Body of pancreas (tissue), 4 donors: ENCODE measurements around the gene VIT. TPM values are rescaled to one million over a fixed set of nuclear protein-coding genes. Genes with fewer than 3 reads are reported as not detected.

Source experiments
- ATAC-seq: fragments of 150-250 bp; one replicate; pipeline ENCODE4 v1.9.1; 2016
- DNase-seq, 4 donors: peaks; one replicate each; pipeline ENCODE4 v3.0.0-alpha.2; 2019
- H3K27ac ChIP-seq, 4 donors: fragments of 200-600 bp; sonication (generic); 1 replicate in 3 of 4; 2 replicates in 1 of 4; pipeline versions ENCODE4 v1.5.1 to v1.6.1; 2016 to 2019; ENCODE audit warnings: mild to moderate bottlenecking in 1 of 4, mixed read lengths in 1 of 4, moderate library complexity in 1 of 4
- H3K27me3 ChIP-seq, 2 donors: fragments of 200-600 bp; sonication (generic); one replicate each; pipeline ENCODE4 v1.6.0; 2016; ENCODE audit warnings: mild to moderate bottlenecking in 1 of 2
- H3K36me3 ChIP-seq, 2 donors: fragments of 200-600 bp; sonication (generic); replicated peaks in 1 of 2; 2 replicates each; pipeline ENCODE4 v1.5.1; 2016; ENCODE audit warnings: low read depth in 2 of 2; ENCODE audit not compliant: insufficient read depth in 1 of 2
- H3K4me1 ChIP-seq: fragments of 200-600 bp; sonication (generic); one replicate; pipeline ENCODE4 v1.6.0; 2016
- H3K4me3 ChIP-seq, 2 donors: fragments of 200-600 bp; sonication (generic); 1 replicate in 1 of 2; 2 replicates in 1 of 2; pipeline ENCODE4 v1.5.1; 2016 to 2019
- H3K9me3 ChIP-seq, 3 donors: fragments of 200-600 bp; sonication (generic); 1 replicate in 2 of 3; 2 replicates in 1 of 3; pipeline ENCODE4 v1.5.1; 2016
- CTCF ChIP-seq, 7 experiments: fragments of 450-650 bp in 4 of 7; fragments of 200-600 bp in 3 of 7; sonication (generic) in 3 of 7; IDR thresholded peaks; one replicate each; pipeline ENCODE4 v1.5.1; 2016 to 2019; ENCODE audit warnings: antibody characterized with exemption in 7 of 7
- POLR2A ChIP-seq, 3 donors: fragments of 450-650 bp; IDR thresholded peaks; one replicate each; pipeline ENCODE4 v1.6.1; 2016; ENCODE audit warnings: antibody characterized with exemption in 3 of 3, mild to moderate bottlenecking in 2 of 3
- WGBS, 2 donors: methylation state at CpG; one replicate each; pipeline ENCODE4 v1.1.5; 2017; 5-methylcytosine and 5-hydroxymethylcytosine counted together
- intact Hi-C: fragments of 100-400 bp; cut with DNase I; formaldehyde crosslinking; loops from one replicate; pipeline ENCODE4 v1.15.1; 2023
- total RNA-seq, 2 donors: library from RNA; depleted of rRNA; stranded (reverse); fragments of >200 nt; gene quantifications; one replicate each; pipeline ENCODE4 v1.1.0, GENCODE V29; 2016

The VIT gene
- total RNA-seq, 2 donors from 2014 or later = 0.99 to 2.6 TPM

DNA sequence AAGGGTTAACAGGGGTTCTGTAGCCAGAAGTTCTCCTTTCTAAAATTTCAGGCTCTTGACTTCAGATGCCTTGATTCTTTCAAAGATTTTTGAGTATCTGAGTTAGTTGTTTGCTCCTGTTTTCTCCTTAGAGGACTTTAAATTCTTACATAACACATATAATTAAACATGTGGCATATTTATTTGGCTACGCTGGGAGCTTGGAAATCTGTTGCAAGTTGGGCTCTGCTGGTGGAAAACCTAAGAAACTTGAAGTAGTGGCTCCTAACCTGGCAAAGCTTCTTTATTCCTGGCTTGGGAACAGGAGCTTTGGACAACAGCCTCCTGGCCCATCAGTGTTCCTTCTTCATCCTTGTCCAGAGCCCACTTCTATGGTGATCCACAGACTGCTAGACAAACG, 72.6 kb downstream of the VIT start:
- Histone ChIP-seq H3K36me3 (no peaks in the 10 kb centered on the region), H3K27ac (no peak overlapping the region), H3K9me3 (no peaks in the 10 kb centered on the region), H3K4me1 (no peaks in the 10 kb centered on the region), H3K27me3 (no peaks in the 10 kb centered on the region), H3K4me3 (no peak overlapping the region)
- TF ChIP-seq POLR2A (IDR thresholded peaks at IDR 0.05) (no peak), CTCF (IDR thresholded peaks at IDR 0.05) (no peak)
- 59 to 61% methylated on average over 2 of the region's 2 CpGs for WGBS, 2 donors
- no peak for DNase-seq
- intact Hi-C loops = no loop called here
- ATAC-seq = no peak

GRCh38 chr2:36770542-36771287, 74.2 kb downstream of the VIT start:
- Histone ChIP-seq H3K4me3 (no peak overlapping the region), H3K27me3 (no peaks in the 10 kb centered on the region), H3K4me1 (no peaks in the 10 kb centered on the region), H3K27ac (no peak overlapping the region), H3K9me3 (no peaks in the 10 kb centered on the region), H3K36me3 (no peaks in the 10 kb centered on the region)
- intact Hi-C loops = no loop called here
- ATAC-seq = no peak
- 58 to 64% methylated on average over 11 of the region's 11 CpGs for WGBS, 2 donors
- TF ChIP-seq CTCF (IDR thresholded peaks at IDR 0.05) = peak in 4 of 7 experiments; percentile 11 to 38 (median 23)
- TF ChIP-seq POLR2A (IDR thresholded peaks at IDR 0.05) = no peak
- peak in 2 of 4 donors; percentile 13 to 14 for DNase-seq

DNA sequence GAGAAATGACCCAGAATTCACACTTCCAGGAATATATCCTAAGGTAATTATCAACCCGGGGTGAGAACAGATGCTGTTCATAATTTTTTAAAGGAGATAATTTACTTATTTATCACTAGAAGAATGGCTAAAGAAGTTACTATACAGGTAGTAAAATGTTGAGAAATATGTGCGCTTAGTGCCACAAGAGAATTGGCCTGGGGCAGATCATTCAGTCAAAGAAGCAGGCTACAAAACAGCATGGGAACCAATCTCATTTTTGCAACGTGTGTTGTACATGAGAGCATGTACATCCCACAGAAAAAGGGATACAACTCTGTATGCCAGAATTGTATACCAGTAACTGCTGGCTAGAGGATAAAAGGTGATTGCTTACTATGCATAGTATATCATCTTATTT, 75.2 kb downstream of the VIT start:
- H3K4me3 ChIP-seq = no peak overlapping the region
- no peak overlapping the region for H3K27ac ChIP-seq
- H3K36me3 ChIP-seq = no peaks in the 10 kb centered on the region
- H3K9me3 ChIP-seq = no peaks in the 10 kb centered on the region
- H3K4me1 ChIP-seq = no peaks in the 10 kb centered on the region
- WGBS, 2 donors = 49 to 57% methylated on average over 3 of the region's 3 CpGs
- no peak for DNase-seq
- no peaks in the 10 kb centered on the region for H3K27me3 ChIP-seq
- TF ChIP-seq CTCF (IDR thresholded peaks at IDR 0.05) = no peak
- ATAC-seq = no peak
- intact Hi-C loops = no loop called here

DNA sequence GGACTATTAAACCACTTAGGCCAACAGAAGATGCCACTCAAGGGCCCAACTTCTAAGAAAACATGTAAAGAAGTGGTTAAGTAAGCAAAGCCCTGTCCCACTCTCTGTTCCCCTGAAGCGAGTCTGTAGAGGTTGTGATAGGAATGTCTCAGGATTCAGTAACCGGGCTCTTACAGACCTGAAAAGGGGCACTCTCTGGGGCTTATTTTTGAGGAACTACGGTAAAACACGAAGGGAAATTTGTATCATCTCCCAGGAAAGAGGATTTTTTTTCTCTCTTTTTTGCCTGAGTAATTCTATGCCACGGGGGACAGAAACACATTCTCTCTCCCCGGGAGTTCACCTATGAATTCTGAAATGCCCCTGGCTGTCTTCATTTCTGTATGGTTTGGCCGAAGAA, 77.4 kb downstream of the VIT start:
- Histone ChIP-seq H3K9me3 (no peaks in the 10 kb centered on the region), H3K4me3 (no peak overlapping the region), H3K27ac (no peak overlapping the region), H3K36me3 (no peaks in the 10 kb centered on the region), H3K27me3 (no peaks in the 10 kb centered on the region), H3K4me1 (no peaks in the 10 kb centered on the region)
- WGBS, 2 donors = 65 to 70% methylated on average over 7 of the region's 7 CpGs
- intact Hi-C loops = no loop called here
- TF ChIP-seq CTCF (IDR thresholded peaks at IDR 0.05) (no peak), POLR2A (IDR thresholded peaks at IDR 0.05) (no peak)
- no peak for DNase-seq
- no peak for ATAC-seq

GRCh38 chr2:36775261-36775660, 78.8 kb downstream of the VIT start:
- ATAC-seq = no peak
- WGBS, 2 donors = 58 to 74% methylated on average over 3 of the region's 3 CpGs
- H3K27ac ChIP-seq = no peak overlapping the region
- H3K4me1 ChIP-seq = peaks cover 3% of the 10 kb centered on the region
- no peaks in the 10 kb centered on the region for H3K27me3 ChIP-seq
- no peaks in the 10 kb centered on the region for H3K36me3 ChIP-seq
- H3K4me3 ChIP-seq = no peak overlapping the region
- DNase-seq = no peak
- TF ChIP-seq POLR2A (IDR thresholded peaks at IDR 0.05) (no peak), CTCF (IDR thresholded peaks at IDR 0.05) (no peak)
- intact Hi-C loops = no loop called here
- no peaks in the 10 kb centered on the region for H3K9me3 ChIP-seq
